Measurements from ENCODE around the gene CCDC142. TPM values are rescaled to one million over a fixed set of nuclear protein-coding genes. Genes with fewer than 3 reads are reported as not detected.
A peak's percentile ranks its signal among the peaks of the same experiment; 100 is the strongest.

The CCDC142 gene
- total and polyA plus RNA-seq, 9 donors, result 3.7 to 31.1 (median 21.7) TPM

- intact Hi-C loops (cut with DNase I), result loop anchor here in 1 of 4 donors (10.0 kb wide), 1 partner anchor 85 kb away; no protein-coding TSS in a partner anchor
- Histone ChIP-seq H3K9me3 (no peaks in the 10 kb centered on the region), H3K36me3 (no peaks in the 10 kb centered on the region), H3K4me1 (ENCODE audit: insufficient read depth) (peaks cover 2% of the 10 kb centered on the region), H3K27ac (no peak overlapping the region), H3K4me3 (no peak overlapping the region), H3K27me3 (no peaks in the 10 kb centered on the region)
- WGBS, 3 donors, result 43 to 54% (median 46%) methylated on average over 15 of the region's 15 CpGs
- TF ChIP-seq EP300 (IDR thresholded peaks at IDR 0.05) (no peak), POLR2A (IDR thresholded peaks at IDR 0.05) (no peak)
- DNase-seq, result no peak
These were observed 17.3 kb upstream of the CCDC142 start for GRCh38 chr2:74499940-74500577.

- peaks cover 2% of the 10 kb centered on the region for H3K4me1 ChIP-seq (ENCODE audit: insufficient read depth)
- H3K4me3 ChIP-seq, result no peak within 1 kb of the TSS
- DNase-seq, result no peak
- intact Hi-C loops (cut with DNase I), result no loop called here
- 2 to 4% (median 3%) methylated on average over 65 of the region's 65 CpGs for WGBS, 3 donors
- H3K36me3 ChIP-seq, result no peaks in the 10 kb centered on the region
- H3K27me3 ChIP-seq, result no peaks in the 10 kb centered on the region
- no peaks in the 10 kb centered on the region for H3K9me3 ChIP-seq
- H3K27ac ChIP-seq, result no peak within 1 kb of the TSS
- no peak for TF ChIP-seq EP300 (IDR thresholded peaks at IDR 0.05)
- no peak for TF ChIP-seq POLR2A (IDR thresholded peaks at IDR 0.05)
- TF ChIP-seq, protein P1, sequence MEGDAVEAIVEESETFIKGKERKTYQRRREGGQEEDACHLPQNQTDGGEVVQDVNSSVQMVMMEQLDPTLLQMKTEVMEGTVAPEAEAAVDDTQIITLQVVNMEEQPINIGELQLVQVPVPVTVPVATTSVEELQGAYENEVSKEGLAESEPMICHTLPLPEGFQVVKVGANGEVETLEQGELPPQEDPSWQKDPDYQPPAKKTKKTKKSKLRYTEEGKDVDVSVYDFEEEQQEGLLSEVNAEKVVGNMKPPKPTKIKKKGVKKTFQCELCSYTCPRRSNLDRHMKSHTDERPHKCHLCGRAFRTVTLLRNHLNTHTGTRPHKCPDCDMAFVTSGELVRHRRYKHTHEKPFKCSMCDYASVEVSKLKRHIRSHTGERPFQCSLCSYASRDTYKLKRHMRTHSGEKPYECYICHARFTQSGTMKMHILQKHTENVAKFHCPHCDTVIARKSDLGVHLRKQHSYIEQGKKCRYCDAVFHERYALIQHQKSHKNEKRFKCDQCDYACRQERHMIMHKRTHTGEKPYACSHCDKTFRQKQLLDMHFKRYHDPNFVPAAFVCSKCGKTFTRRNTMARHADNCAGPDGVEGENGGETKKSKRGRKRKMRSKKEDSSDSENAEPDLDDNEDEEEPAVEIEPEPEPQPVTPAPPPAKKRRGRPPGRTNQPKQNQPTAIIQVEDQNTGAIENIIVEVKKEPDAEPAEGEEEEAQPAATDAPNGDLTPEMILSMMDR (IDR thresholded peaks at IDR 0.05), result no peak
These were observed 16.6 kb upstream of the CCDC142 start, which contains the start of gene LBX2 for GRCh38 chr2:74499267-74499939. LBX2 (minus strand) TSS chr2:74499603; CDS start chr2:74499537, 66 bp downstream.

- Histone ChIP-seq H3K9me3 (no peaks in the 10 kb centered on the region), H3K4me1 (ENCODE audit: insufficient read depth) (peaks cover 2% of the 10 kb centered on the region), H3K27ac (no peak overlapping the region), H3K36me3 (no peaks in the 10 kb centered on the region), H3K27me3 (no peaks in the 10 kb centered on the region), H3K4me3 (no peak overlapping the region)
- WGBS, 3 donors, result 1 to 2% (median 2%) methylated on average over 41 of the region's 41 CpGs
- TF ChIP-seq, protein P1 (IDR thresholded peaks at IDR 0.05), result no peak
- DNase-seq, result no peak
- intact Hi-C loops (cut with DNase I), result no loop called here
These were observed 15.9 kb upstream of the CCDC142 start for GRCh38 chr2:74498500-74499266.

- H3K4me1 ChIP-seq (ENCODE audit: insufficient read depth), result peaks cover 2% of the 10 kb centered on the region
- intact Hi-C loops (cut with DNase I), result no loop called here
- WGBS, 3 donors, result 1 to 2% (median 2%) methylated on average over 38 to 61 of the region's 61 CpGs
- H3K9me3 ChIP-seq, result no peaks in the 10 kb centered on the region
- H3K27ac ChIP-seq, result no peak overlapping the region
- H3K27me3 ChIP-seq, result no peaks in the 10 kb centered on the region
- DNase-seq, result peak in 1 of 5 donors; percentile 42
- H3K36me3 ChIP-seq, result no peaks in the 10 kb centered on the region
- H3K4me3 ChIP-seq, result no peak overlapping the region
- TF ChIP-seq, protein P1 (IDR thresholded peaks at IDR 0.05), result no peak
- TF ChIP-seq EP300 (IDR thresholded peaks at IDR 0.05) (no peak), POLR2A (IDR thresholded peaks at IDR 0.05) (no peak)
These were observed 15.1 kb upstream of the CCDC142 start for GRCh38 chr2:74497777-74498499.
